Cardiac fibroblast (primary cell): ENCODE measurements around the gene XAB2.

Experiments
- DNase-seq, 2 donors: peaks; one replicate each; pipeline versions ENCODE4 v3.0.0 to v3.0.0-alpha.2; 2010; ENCODE audit warnings: low read depth in 2 of 2
- H3K4me3 ChIP-seq, 2 donors: replicated peaks in 1 of 2; 1 replicate in 1 of 2; 2 replicates in 1 of 2; pipeline ENCODE4 v1.5.1; 2011; ENCODE audit warnings: low read depth in 2 of 2, low read length in 2 of 2, mild to moderate bottlenecking in 2 of 2, moderate library complexity in 1 of 2
- TF ChIP-seq, protein P1 (sequence below): IDR thresholded peaks from one replicate; pipeline ENCODE4 v1.5.1; 2011; ENCODE audit warnings: low read depth, mild to moderate bottlenecking, low read length, inconsistent platforms

Gene XAB2

DNA sequence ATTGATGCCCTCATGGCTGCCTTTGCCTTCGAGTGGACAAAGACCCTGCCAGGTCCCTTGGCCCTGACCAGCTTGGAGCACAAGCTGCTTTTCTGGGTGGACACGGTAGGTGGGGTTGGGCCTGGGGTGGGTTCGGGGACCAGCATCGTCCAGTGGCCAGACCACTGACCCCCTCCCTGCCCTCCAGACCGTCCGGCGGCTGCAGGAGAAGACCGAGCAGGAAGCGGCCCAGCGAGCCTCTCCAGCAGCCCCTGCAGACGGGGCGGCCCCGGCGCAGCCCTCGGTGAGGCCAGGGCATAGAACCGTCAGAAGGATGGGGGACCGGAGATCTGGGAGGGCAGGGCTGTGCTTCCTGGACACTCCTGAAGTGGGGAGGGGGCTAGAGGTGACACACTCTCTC is 23.1 kb downstream of the XAB2 start:
- no peak for DNase-seq
- TF ChIP-seq, protein P1, sequence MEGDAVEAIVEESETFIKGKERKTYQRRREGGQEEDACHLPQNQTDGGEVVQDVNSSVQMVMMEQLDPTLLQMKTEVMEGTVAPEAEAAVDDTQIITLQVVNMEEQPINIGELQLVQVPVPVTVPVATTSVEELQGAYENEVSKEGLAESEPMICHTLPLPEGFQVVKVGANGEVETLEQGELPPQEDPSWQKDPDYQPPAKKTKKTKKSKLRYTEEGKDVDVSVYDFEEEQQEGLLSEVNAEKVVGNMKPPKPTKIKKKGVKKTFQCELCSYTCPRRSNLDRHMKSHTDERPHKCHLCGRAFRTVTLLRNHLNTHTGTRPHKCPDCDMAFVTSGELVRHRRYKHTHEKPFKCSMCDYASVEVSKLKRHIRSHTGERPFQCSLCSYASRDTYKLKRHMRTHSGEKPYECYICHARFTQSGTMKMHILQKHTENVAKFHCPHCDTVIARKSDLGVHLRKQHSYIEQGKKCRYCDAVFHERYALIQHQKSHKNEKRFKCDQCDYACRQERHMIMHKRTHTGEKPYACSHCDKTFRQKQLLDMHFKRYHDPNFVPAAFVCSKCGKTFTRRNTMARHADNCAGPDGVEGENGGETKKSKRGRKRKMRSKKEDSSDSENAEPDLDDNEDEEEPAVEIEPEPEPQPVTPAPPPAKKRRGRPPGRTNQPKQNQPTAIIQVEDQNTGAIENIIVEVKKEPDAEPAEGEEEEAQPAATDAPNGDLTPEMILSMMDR: no peak

DNA sequence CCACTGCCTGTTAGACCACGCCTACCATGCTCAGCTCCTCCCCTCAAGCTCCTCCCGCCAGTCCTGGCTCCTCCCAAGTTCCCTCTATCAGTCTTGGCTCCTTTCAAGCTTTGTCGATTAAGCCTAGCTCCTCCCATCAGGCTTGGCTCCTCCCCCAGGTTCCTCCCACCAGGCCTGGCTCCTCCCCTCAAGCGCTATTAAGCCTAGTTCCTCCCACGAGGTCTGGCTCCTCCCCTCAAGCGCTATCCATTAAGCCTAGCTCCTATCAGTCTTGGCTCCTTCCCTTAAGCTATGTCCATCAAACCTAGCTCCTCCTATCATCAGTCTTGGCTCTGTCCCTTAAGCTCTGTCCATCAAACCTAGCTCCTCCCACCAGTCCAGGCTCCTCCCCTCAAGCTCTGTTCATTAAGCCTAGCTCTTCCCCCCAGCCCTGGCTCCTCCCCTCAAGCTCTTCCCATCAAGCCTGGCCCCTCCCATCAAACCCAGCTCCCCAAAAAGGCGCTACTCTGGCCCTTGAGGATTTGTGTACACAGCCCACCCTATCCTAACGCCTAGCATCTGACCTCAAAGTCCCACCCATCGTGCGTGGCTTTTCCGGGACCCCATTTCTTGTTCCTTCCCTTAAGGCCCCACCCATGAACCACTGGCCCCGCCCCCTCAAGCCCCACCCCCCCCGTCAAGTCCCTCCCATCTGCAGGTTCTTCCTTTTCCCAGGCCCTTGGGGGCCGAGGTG is 23.7 kb downstream of the XAB2 start:
- peak; percentile 30 to 40 for DNase-seq
- TF ChIP-seq, protein P1: no peak
- no peak overlapping the region for H3K4me3 ChIP-seq

More for the DNA sequence above, 23.1 kb downstream of the XAB2 start:
- no peak overlapping the region for H3K4me3 ChIP-seq

- no peak for DNase-seq
- TF ChIP-seq, protein P1: no peak
- no peak overlapping the region for H3K4me3 ChIP-seq
Observed at GRCh38 chr19:7603919-7604318, 25.4 kb downstream of the XAB2 start.

GRCh38 chr19:7602935-7603497 is 26.3 kb downstream of the XAB2 start:
- DNase-seq: peak in 1 of 2 donors; percentile 36
- TF ChIP-seq, protein P1: no peak
- H3K4me3 ChIP-seq: no peak overlapping the region

GRCh38 chr19:7602240-7602934 is 27.0 kb downstream of the XAB2 start:
- TF ChIP-seq, protein P1: no peak
- peak in 1 of 2 donors; percentile 57 for DNase-seq
- H3K4me3 ChIP-seq: no peak overlapping the region

DNA sequence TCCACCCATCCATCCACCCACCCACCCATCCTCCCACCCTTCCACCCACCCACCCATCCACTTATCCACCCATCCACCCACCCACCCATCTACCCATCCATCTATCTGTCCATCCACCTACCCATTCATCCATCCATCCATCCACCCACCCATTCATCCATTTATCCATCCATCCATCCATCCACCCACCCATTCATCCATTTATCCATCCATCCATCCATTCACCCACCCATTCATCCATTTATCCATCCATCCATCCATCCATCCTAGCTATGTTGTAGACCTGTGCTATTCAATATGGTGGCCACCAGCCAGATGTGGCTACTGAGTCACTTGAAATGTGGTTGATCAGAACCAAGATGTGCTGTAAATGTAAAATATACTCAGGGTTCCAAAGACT is 28.6 kb downstream of the XAB2 start:
- TF ChIP-seq, protein P1: no peak
- H3K4me3 ChIP-seq: no peak overlapping the region
- DNase-seq: no peak
